IPS-15b (cell line): ENCODE measurements around the gene CDK6.

Source experiments
- H3K27me3 ChIP-seq: one replicate; pipeline ENCODE4 v1.6.1; 2013; ENCODE audit warnings: low read length; ENCODE audit not compliant: control insufficient read depth, insufficient read depth
- H3K36me3 ChIP-seq: one replicate; pipeline ENCODE4 v1.6.1; 2013; ENCODE audit warnings: low read length; ENCODE audit not compliant: control insufficient read depth, insufficient read depth
- H3K4me1 ChIP-seq: one replicate; pipeline ENCODE4 v1.6.1; 2013; ENCODE audit warnings: mild to moderate bottlenecking, low read length; ENCODE audit not compliant: control insufficient read depth, insufficient read depth
- H3K4me3 ChIP-seq: one replicate; pipeline ENCODE4 v1.5.1; 2013; ENCODE audit warnings: low read depth, low read length
- H3K9ac ChIP-seq: one replicate; pipeline ENCODE4 v1.6.1; 2013; ENCODE audit warnings: low read depth, mild to moderate bottlenecking, low read length
- H3K9me3 ChIP-seq: one replicate; pipeline ENCODE4 v1.6.1; 2013; ENCODE audit warnings: mild to moderate bottlenecking, low read length; ENCODE audit not compliant: control insufficient read depth, insufficient read depth

The CDK6 gene

DNA sequence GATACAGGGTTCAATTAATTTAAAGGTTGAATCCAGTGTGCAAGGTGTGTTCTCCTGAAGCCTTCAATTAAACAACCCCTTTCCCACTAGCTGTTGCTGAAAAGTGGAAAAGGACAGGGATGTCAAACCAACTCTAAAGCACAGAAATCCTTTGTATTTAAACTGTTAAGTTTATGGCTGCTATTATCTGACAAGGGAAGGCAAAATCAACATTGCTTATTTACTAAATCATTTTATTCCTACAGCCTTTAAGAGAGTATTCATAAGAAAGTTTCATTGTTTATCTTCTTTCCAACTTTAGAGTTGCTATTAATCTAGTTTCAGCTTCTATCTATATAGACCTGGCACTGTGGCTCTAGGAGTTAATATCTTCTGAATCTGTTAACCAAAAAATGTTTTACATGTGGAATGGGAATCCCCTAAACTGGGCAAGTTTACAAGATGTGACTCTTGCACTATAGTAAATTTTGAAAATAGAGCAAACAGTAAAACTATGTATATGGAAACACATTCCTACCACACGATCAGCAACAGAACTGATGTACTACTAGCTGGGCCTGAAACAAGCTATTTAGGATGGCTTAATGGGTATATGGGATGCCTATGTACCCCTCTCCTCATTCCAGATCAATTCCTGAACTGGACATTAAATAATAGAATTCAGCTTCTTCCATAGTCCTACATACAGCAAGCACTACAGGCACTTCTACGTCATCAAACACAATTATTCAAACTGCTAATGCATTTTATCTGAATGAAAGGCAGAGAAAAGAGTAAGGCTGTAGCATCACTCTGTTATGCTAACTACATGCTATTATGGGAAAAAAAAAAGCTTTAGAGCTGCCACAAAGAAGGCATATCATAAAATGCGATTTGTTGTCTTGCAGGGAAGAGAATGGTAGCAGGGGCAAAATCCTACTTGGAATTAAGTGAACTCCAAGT, 52.8 kb downstream of the CDK6 start:
- Histone ChIP-seq H3K27me3 (no peaks in the 10 kb centered on the region), H3K4me1 (peaks cover 21% of the 10 kb centered on the region), H3K9me3 (no peaks in the 10 kb centered on the region), H3K9ac (no peak overlapping the region), H3K36me3 (no peaks in the 10 kb centered on the region), H3K4me3 (no peak overlapping the region)

DNA sequence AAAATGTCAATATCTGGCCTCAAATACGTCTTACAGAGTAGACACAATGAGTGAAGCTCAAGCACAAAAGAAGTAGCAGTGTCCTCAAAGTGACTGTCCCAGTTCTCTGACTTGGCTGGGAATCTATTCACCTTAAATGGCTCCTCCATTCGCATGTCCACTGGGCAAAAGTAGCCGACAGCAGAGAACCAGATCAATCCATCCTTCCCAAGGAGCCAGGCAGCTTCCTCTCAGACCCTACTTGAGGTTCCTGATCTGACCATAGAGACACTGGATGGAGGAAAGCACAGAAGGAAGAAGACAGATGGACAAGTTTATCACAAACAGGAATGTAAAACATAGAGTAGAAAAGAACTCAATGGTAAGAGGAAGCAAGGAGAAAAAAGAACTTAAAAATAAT, 53.5 kb downstream of the CDK6 start:
- Histone ChIP-seq H3K4me3 (no peak overlapping the region), H3K36me3 (no peaks in the 10 kb centered on the region), H3K27me3 (no peaks in the 10 kb centered on the region), H3K9me3 (no peaks in the 10 kb centered on the region), H3K4me1 (peaks cover 21% of the 10 kb centered on the region), H3K9ac (no peak overlapping the region)

DNA sequence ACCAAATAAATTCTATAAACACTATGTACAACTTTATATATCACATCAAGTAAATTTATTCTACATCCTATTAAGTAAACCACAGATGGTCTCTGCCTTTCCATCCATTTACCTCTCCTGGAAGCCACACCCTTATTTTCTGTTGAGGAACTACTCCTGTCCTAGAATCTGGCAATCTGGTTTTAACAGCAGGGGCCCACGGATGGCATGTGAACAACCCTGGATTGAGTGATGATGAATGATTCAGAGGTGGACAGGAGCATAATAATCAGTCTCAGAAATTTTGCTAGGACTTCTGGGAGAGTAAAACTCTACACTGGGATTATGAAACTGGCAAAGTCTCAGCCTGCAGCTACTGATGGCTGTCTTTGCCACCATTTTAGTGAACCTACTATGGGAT, 54.1 kb downstream of the CDK6 start:
- Histone ChIP-seq H3K36me3 (no peaks in the 10 kb centered on the region), H3K4me1 (peaks cover 21% of the 10 kb centered on the region), H3K9me3 (no peaks in the 10 kb centered on the region), H3K9ac (no peak overlapping the region), H3K4me3 (no peak overlapping the region), H3K27me3 (no peaks in the 10 kb centered on the region)

DNA sequence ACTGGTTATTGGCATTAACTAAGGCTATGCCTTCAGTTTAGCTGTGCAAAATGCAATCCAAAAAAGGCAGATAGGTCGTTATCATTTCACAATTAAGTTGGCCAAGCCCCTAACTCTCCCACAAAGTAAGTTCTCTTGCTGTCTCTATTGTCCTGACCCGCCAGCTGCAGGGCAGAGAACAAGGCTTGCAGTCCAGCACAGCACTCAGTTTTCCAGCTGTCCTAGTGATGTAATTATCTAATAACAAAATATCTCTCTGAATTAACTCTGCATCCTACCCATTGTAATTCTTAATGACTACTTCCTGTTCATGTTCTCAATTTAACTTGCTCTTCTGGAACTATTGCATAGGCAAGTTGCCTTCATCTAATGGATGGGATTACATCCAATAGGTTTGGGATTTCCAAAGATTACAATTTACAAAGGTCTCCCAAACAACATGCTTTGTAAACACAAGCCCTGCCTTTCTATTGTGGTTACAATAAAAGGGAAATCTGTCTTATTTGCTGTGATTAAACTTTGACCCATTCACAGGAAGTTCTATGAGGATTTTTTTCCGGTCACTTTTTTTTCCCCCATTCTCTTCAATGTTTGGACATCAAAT, 55.2 kb downstream of the CDK6 start:
- Histone ChIP-seq H3K9me3 (no peaks in the 10 kb centered on the region), H3K4me3 (no peak overlapping the region), H3K36me3 (no peaks in the 10 kb centered on the region), H3K9ac (no peak overlapping the region), H3K27me3 (no peaks in the 10 kb centered on the region), H3K4me1 (peaks cover 21% of the 10 kb centered on the region)

DNA sequence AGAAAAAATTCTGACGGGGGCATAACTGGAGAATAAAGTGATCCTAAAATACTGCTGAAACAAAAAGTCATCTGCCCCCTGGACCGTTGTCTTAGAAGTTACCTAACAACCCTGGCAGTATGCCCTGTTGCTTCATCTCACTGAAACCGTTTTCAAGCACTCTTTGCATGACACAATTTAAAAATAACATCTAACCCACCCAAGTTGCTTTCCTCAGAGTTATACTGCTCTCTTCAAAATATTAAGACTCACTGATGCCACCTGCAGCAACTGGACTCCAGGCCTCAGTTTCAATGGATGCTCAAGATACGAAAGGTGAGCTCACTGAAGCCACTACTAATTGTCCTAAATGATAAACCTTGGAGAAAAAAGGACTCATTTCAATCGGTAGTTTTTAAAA, 57.4 kb downstream of the CDK6 start:
- Histone ChIP-seq H3K27me3 (no peaks in the 10 kb centered on the region), H3K9me3 (no peaks in the 10 kb centered on the region), H3K9ac (no peak overlapping the region), H3K4me1 (peaks cover 15% of the 10 kb centered on the region), H3K36me3 (no peaks in the 10 kb centered on the region), H3K4me3 (no peak overlapping the region)

DNA sequence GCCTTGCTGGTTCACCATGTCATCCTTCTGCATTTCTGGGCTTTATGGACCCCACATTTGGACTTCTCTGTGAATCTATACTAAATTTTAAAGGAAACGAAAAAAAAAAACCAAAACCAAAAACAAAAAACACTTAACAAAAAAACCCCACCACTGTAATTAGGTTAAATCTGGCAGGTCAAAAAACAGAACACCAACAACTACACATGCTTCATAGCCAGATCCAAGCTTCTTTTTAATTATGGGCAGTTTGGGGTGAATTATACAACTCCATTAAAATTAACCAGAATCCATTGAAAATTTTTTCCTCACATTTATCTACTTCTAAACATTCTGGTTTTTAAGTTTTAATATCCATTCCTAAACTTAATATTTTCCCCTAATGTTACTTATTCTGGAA, 58.4 kb downstream of the CDK6 start:
- H3K4me1 ChIP-seq, result peaks cover 8% of the 10 kb centered on the region
- H3K36me3 ChIP-seq, result no peaks in the 10 kb centered on the region
- H3K27me3 ChIP-seq, result no peaks in the 10 kb centered on the region
- H3K9me3 ChIP-seq, result no peaks in the 10 kb centered on the region
- H3K9ac ChIP-seq, result no peak overlapping the region
- no peak overlapping the region for H3K4me3 ChIP-seq

DNA sequence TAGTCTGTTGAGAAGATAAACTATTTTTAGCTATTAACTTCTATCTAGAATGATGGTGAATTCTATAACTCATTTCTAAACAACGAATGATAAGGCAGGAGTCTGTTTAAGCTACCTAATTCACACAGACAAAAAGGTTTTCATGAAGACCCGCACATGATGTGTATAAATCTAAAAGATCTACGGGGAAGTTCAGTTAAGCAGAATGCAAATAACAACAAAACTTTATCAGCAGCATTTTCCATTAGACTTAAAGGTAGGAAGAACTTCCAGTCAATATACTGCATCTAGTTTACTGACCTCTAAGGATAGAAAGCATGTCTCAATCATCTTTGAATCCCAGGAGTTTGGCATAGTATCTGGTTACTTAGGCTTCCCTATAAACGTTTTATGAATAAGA, 62.6 kb downstream of the CDK6 start:
- no peak overlapping the region for H3K9ac ChIP-seq
- H3K4me1 ChIP-seq, result peaks cover 17% of the 10 kb centered on the region
- no peak overlapping the region for H3K4me3 ChIP-seq
- H3K36me3 ChIP-seq, result no peaks in the 10 kb centered on the region
- no peaks in the 10 kb centered on the region for H3K9me3 ChIP-seq
- H3K27me3 ChIP-seq, result no peaks in the 10 kb centered on the region

DNA sequence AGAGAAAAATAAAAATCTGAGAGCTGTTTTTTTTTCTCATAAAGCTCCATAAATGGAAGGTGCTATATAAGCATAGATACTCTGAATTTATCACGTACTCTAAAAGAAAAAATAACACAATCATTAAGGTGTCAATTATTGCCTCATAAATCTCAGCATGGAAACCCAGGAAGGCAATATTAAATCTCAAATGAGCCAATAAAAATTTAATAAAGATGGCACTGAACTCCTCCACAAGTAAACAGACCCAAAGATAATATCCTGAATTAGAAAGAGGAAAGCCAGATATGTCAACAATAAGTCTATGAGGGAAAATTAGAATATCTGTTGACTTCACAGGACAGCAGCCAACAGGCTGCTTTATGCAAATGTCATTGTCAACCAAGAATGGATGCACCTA, 66.5 kb downstream of the CDK6 start:
- Histone ChIP-seq H3K27me3 (no peaks in the 10 kb centered on the region), H3K9ac (no peak overlapping the region), H3K9me3 (no peaks in the 10 kb centered on the region), H3K36me3 (no peaks in the 10 kb centered on the region), H3K4me3 (no peak overlapping the region), H3K4me1 (peaks cover 51% of the 10 kb centered on the region)

DNA sequence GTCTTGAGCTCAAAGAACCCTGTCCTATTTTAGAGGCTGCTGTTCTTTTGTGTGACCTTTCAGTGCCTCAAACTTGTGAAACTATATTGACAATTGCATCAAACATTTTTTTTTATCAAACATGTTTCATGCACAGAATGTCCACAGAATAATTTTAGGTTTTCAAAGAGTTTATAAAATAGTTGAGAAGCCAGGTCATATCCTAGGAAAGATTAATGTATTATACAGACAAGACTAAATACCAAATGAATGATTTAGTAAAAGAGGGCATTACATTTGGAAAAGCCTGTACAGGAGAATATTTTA, 67.0 kb downstream of the CDK6 start:
- Histone ChIP-seq H3K36me3 (no peaks in the 10 kb centered on the region), H3K4me3 (no peak overlapping the region), H3K9me3 (no peaks in the 10 kb centered on the region), H3K9ac (no peak overlapping the region), H3K4me1 (peaks cover 56% of the 10 kb centered on the region), H3K27me3 (no peaks in the 10 kb centered on the region)

DNA sequence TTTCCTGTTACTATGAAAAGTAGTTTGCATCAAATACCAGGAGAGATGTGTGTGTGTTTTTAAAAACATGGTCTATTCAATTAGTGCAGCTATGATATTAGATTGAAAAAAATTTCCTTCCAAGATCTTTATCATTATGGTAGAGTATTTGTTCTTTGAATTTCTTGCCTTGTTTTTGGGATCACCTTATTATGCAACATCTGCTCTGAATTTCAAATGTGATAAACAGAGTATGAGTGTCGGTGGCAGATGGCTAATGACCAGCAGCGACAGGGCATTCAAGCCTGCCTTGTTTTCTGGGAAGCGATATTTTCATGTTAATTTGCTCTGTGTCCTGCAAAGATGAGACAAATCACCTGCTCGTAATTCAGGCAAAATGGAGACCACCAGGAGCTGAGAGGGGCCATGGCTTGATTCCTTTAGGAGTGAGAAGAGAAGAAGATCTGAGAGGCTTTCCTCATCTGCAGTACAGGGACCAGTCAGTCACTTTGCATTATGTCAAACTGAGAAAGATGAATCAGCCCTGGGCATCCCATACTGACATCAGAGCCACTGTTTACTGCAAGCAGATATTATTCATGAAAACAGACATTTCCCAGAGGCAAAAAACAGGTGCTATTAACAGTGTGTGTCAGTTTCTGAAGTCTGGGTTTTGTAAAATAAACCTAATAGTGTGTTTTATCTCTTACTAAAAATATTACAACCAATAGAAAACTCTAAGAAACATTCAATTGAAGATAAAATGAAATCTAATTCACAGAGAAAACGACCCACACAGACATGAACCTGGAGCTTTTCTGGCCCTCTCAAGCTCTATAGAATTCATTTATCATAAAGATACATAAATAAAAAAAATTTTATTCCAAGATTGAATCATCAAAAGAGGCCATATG, 67.6 kb downstream of the CDK6 start:
- Histone ChIP-seq H3K9me3 (no peaks in the 10 kb centered on the region), H3K9ac (no peak overlapping the region), H3K27me3 (no peaks in the 10 kb centered on the region), H3K36me3 (no peaks in the 10 kb centered on the region), H3K4me3 (no peak overlapping the region), H3K4me1 (peaks cover 60% of the 10 kb centered on the region)

DNA sequence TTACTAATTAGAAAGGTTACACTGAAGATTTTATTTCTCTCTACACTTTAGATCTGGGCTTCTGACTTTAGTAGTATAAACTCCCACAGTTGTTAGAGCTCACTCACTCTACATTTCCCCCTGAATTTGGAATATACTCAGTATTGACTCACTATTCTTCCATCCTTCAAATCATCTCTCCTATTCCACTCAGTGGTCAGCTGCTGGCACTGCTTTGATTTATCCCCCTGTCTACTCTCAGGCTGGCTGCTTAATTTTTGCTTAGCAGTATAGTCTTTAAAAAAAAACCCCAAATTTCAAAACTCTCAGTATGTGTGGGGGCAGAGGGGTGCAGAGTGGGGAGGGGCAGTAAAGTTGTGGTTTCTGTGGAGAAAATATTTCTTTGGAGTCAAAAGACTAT, 68.9 kb downstream of the CDK6 start:
- Histone ChIP-seq H3K9me3 (no peaks in the 10 kb centered on the region), H3K27me3 (no peaks in the 10 kb centered on the region), H3K9ac (no peak overlapping the region), H3K4me1 (peaks cover 68% of the 10 kb centered on the region), H3K4me3 (no peak overlapping the region), H3K36me3 (no peaks in the 10 kb centered on the region)
